ENCODE data around the gene ENTHD1. TPM values are rescaled to one million over a fixed set of nuclear protein-coding genes. Genes with fewer than 3 reads are reported as not detected.

The ENTHD1 gene
- total and polyA plus RNA-seq, 9 of the 15 experiments (the other 6 are each of a cell fraction or from before 2014, with no cell fraction given) = 0.13 to 0.98 (median 0.35) TPM

DNA sequence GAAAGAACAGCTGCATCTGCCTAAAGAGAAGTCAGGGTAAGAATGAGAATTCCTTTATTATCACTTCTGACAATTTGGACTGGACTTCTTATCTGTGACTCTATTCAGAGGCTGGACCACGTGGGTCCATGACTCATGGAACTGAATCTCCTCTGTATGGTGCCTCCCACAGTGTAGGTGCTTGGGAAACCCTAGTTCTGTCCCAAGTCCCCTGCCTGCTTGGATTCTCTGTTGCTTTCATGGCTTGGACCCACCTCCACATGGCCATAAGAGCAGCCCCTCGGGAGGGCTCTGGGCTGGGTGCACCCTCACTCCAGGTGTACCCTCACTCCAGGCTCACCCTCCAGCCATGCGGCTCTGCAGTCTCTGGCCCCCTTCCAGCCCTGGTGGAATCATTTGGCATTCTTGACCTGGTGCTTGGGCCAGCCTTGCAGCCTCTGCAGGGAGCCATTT, 169.6 kb downstream of the ENTHD1 start (continued):
- TF ChIP-seq, protein P1, sequence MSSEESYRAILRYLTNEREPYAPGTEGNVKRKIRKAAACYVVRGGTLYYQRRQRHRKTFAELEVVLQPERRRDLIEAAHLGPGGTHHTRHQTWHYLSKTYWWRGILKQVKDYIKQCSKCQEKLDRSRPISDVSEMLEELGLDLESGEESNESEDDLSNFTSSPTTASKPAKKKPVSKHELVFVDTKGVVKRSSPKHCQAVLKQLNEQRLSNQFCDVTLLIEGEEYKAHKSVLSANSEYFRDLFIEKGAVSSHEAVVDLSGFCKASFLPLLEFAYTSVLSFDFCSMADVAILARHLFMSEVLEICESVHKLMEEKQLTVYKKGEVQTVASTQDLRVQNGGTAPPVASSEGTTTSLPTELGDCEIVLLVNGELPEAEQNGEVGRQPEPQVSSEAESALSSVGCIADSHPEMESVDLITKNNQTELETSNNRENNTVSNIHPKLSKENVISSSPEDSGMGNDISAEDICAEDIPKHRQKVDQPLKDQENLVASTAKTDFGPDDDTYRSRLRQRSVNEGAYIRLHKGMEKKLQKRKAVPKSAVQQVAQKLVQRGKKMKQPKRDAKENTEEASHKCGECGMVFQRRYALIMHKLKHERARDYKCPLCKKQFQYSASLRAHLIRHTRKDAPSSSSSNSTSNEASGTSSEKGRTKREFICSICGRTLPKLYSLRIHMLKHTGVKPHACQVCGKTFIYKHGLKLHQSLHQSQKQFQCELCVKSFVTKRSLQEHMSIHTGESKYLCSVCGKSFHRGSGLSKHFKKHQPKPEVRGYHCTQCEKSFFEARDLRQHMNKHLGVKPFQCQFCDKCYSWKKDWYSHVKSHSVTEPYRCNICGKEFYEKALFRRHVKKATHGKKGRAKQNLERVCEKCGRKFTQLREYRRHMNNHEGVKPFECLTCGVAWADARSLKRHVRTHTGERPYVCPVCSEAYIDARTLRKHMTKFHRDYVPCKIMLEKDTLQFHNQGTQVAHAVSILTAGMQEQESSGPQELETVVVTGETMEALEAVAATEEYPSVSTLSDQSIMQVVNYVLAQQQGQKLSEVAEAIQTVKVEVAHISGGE (CRISPR knock-in tag; IDR thresholded peaks at IDR 0.05) = no peak
- no peak for TF ChIP-seq HNRNPLL (IDR thresholded peaks at IDR 0.05; ENCODE audit: low read depth, low read length, poor library complexity, severe bottlenecking)
- no peak for TF ChIP-seq FOXA3 (CRISPR knock-in tag; conservative IDR thresholded peaks at IDR 0.05 in 1 of 2, IDR thresholded peaks at IDR 0.05 in 1 of 2)
- no peak for TF ChIP-seq HCFC1 (IDR thresholded peaks at IDR 0.05; ENCODE audit: low read depth, low read length)
- no peak for TF ChIP-seq ZNF830 (CRISPR knock-in tag; IDR thresholded peaks at IDR 0.05)
- peak; percentile 86 for TF ChIP-seq ARID1B (IDR thresholded peaks at IDR 0.05)
- no peak for TF ChIP-seq ZNF586 (CRISPR knock-in tag; conservative IDR thresholded peaks at IDR 0.05)
- TF ChIP-seq TRIM28 (IDR thresholded peaks at IDR 0.05) = no peak
- no peak for TF ChIP-seq KLF1 (tag; IDR thresholded peaks at IDR 0.05)
- TF ChIP-seq CEBPG (CRISPR knock-in tag; IDR thresholded peaks at IDR 0.05) = no peak
- no peak for TF ChIP-seq CEBPG (tag; conservative IDR thresholded peaks at IDR 0.05 in 1 of 2, IDR thresholded peaks at IDR 0.05 in 1 of 2)
- TF ChIP-seq E2F3 (CRISPR knock-in tag; IDR thresholded peaks at IDR 0.05) = no peak
- TF ChIP-seq, protein P2, sequence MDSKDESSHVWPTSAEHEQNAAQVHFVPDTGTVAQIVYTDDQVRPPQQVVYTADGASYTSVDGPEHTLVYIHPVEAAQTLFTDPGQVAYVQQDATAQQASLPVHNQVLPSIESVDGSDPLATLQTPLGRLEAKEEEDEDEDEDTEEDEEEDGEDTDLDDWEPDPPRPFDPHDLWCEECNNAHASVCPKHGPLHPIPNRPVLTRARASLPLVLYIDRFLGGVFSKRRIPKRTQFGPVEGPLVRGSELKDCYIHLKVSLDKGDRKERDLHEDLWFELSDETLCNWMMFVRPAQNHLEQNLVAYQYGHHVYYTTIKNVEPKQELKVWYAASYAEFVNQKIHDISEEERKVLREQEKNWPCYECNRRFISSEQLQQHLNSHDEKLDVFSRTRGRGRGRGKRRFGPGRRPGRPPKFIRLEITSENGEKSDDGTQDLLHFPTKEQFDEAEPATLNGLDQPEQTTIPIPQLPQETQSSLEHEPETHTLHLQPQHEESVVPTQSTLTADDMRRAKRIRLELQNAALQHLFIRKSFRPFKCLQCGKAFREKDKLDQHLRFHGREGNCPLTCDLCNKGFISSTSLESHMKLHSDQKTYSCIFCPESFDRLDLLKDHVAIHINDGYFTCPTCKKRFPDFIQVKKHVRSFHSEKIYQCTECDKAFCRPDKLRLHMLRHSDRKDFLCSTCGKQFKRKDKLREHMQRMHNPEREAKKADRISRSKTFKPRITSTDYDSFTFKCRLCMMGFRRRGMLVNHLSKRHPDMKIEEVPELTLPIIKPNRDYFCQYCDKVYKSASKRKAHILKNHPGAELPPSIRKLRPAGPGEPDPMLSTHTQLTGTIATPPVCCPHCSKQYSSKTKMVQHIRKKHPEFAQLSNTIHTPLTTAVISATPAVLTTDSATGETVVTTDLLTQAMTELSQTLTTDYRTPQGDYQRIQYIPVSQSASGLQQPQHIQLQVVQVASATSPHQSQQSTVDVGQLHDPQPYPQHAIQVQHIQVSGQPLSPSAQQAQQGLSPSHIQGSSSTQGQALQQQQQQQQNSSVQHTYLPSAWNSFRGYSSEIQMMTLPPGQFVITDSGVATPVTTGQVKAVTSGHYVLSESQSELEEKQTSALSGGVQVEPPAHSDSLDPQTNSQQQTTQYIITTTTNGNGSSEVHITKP (IDR thresholded peaks at IDR 0.05; ENCODE audit: partially characterized antibody) = no peak
- TF ChIP-seq ZNF766 (CRISPR knock-in tag; conservative IDR thresholded peaks at IDR 0.05) = peak; percentile 56; the same call in 1 of the 2 replicates
- peak; percentile 44; the same call in 1 of the 2 replicates for TF ChIP-seq EP400 (IDR thresholded peaks at IDR 0.05)
- TF ChIP-seq FOXM1 (IDR thresholded peaks at IDR 0.05; ENCODE audit: low read depth) = no peak
- no peak for TF ChIP-seq FOXM1 (CRISPR knock-in tag; IDR thresholded peaks at IDR 0.05; ENCODE audit: low read depth)
- no peak for TF ChIP-seq CBX5 (IDR thresholded peaks at IDR 0.05; ENCODE audit: borderline replicate concordance, low read depth)
- no peak for TF ChIP-seq SIRT6 (IDR thresholded peaks at IDR 0.05; ENCODE audit: low read depth, low read length)
- TF ChIP-seq EHMT2 (IDR thresholded peaks at IDR 0.05) = 0 out of 2 replicates have a peak, but pooled peaks have one; percentile 30
- TF ChIP-seq IFI16 (CRISPR knock-in tag; IDR thresholded peaks at IDR 0.05) = no peak
- no peak for TF ChIP-seq FIP1L1 (IDR thresholded peaks at IDR 0.05; ENCODE audit: low read depth, low read length, poor library complexity, severe bottlenecking)

All from K562 (cell line).